RCC 7860 (cell line): Measurements from ENCODE around the gene TRAF3IP1.
"Not testable (repeated sequence)": the region's sequence is repeated elsewhere in the genome, so short reads cannot be mapped to it uniquely, and the experiment has no call there.

Source experiments
- DNase-seq: peaks from one replicate; pipeline ENCODE4 v3.0.0-alpha.2; 2015; ENCODE audit warnings: low spot score
- FAIRE-seq: peaks from 2 replicates; lab custom pipeline; 2012; peaks lifted over from hg19 to GRCh38; lab: Jason Lieb, UNC

Gene TRAF3IP1

GRCh38 chr2:238440767-238441166 lies 120.4 kb downstream of the TRAF3IP1 start:
- no peak for FAIRE-seq

DNA sequence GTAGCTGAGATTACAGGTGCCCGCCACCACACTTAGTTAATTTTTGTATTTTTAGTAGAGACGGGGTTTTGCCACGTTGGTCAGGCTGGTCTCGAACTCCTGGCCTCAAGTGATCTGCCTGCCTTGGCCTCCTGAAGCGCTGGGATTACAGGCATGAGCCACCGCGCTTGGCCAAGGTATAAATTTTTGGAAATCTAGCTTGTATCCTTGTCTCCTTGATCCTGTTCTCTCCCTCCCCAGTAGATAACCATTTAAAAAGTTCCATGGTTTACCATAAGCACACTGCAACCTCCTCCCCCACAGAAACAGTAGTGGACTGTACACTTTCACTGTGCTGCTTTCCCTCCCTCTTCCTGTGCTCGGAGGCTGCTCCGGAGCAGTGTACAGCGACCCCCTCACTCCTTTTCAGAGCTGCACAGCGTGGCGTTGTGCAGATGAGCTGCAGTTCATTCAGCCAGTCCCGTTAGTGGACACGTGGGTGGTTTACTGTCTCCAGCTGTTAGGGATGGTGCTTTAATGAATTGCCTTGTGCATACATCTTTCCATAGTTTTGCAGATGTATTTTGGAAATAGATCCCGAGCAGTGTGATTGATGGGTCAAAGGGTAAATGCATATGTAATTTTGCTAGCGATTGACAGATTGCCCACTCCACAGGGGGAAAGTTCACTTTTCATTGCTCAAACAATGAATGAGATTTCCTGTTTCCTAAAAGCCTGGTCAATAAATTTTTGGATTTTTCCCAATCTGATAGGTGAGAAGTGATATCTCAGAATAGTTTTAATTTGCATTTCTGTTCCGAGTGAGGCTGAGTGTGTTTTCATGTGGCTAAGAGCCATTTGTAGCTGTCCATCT lies 121.2 kb downstream of the TRAF3IP1 start:
- FAIRE-seq (no peak), DNase-seq (no peak)

More at GRCh38 chr2:238440767-238441166, 120.4 kb downstream of the TRAF3IP1 start:
- DNase-seq, result no peak

- not testable (repeated sequence) for DNase-seq, FAIRE-seq
Measured at GRCh38 chr2:238442257-238442656, 121.9 kb downstream of the TRAF3IP1 start.

- no peak for FAIRE-seq
- no peak for DNase-seq
Measured at GRCh38 chr2:238444242-238444641, 123.9 kb downstream of the TRAF3IP1 start.

DNA sequence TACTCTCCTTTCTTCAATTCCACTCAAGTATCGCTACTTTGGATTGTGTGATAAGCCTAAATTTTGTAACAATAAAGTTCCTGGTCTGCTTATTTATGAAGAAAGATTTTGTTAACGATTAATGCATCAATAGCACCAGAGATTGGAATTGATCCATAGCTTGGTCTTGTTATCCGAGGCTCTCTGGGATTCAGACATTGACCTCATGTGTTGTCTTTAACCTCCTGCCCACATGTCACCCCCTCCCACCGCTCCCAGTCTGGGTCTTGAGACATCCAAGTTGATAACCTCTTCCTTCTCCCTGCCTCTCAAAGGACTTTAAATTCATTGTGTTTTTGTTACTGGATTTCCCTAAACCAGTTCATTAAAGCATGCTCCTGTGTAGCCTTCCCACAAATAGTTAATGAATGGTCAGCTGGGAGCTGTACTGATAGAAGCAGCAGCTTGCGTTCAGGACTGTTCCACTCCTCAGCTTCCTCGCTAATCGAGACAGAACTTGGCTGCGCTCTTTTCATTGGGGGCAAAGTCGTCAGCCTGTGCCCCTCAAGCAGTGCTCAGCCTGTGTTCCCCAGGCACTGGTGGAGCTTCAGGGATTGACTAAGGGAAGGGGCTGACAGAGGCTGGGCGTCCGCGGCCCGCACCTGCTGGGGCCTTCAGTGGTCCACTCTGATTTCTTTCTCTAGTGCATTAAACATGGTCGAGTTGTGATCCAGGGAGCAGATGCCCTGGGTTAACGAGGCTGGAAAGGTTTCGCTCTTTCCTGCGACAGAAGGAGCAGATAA lies 125.3 kb downstream of the TRAF3IP1 start:
- FAIRE-seq (no peak), DNase-seq (no peak)

DNA sequence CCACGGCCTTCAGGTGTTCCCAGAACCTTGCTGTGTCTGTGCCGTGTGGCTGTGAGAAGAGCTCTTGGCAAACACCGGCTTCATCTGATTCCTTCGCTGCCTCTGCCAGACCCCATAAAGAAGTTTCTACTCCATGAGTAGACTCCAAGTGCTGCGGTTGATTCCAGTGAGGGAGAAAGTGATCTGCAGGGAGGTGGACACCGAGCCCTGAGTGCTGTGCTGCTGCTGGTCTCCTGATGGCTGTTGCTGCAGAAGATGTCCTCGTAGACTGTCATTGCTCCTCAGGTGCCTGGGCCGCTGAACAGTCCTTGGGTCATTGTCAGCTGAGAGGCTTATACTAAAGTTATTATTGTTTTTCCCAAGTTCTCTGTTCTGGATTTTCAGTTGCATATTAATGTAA lies 126.1 kb downstream of the TRAF3IP1 start:
- DNase-seq, result no peak
- FAIRE-seq, result no peak

GRCh38 chr2:238448031-238448955 lies 128.0 kb downstream of the TRAF3IP1 start:
- DNase-seq (no peak), FAIRE-seq (no peak)

- FAIRE-seq, result no peak
- DNase-seq, result no peak
Measured at GRCh38 chr2:238449241-238449640, 128.9 kb downstream of the TRAF3IP1 start.

GRCh38 chr2:238449909-238450417 lies 129.6 kb downstream of the TRAF3IP1 start:
- no peak for DNase-seq
- FAIRE-seq, result no peak

DNA sequence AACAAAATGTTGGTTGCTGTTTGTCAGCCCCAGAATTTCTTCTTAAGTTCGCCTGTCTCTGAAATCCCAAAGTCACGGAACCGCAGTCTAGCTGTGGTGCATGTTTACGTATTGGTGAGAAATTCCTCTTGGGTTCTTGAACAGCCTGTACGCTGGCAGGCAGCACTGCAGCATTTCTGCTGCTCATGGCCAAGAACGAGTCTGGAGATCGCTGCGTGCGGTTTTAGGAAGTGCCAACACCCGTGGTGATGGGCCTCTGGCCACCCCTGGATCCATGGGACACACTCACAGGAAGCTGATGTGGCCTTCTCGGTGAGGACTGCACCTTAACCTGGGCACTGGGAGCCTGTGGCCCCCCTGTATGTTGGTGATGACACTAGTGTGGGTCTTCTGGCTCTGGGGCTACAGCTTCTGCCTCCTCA lies 130.1 kb downstream of the TRAF3IP1 start:
- no peak for FAIRE-seq
- no peak for DNase-seq
